HEK293 (cell line): ENCODE results near the gene MCM6.

Experiments used
- CTCF ChIA-PET: fragments of 350-600 bp; formaldehyde crosslinking; extraction: SDS; loops from one replicate; lab custom pipeline; 2021; ENCODE audit warnings: antibody characterized with exemption; lab: Yijun Ruan, JAX
- POLR2A ChIA-PET: fragments of 300-600 bp; formaldehyde crosslinking; extraction: SDS; loops from one replicate; lab custom pipeline; 2020; ENCODE audit warnings: antibody characterized with exemption, inconsistent platforms; lab: Yijun Ruan, JAX
- H3K27ac ChIP-seq: fragments of 200-500 bp; sonication (Bioruptor generic); 2 replicates; pipeline ENCODE4 v1.5.1; 2014; ENCODE audit warnings: low read depth, low read length, control low read depth, inconsistent platforms; ENCODE audit errors: extremely low read depth
- H3K36me3 ChIP-seq, 2 experiments: fragments of 200-500 bp in 1 of 2; sonication (Bioruptor generic) in 1 of 2; 1 replicate in 1 of 2; 2 replicates in 1 of 2; pipeline ENCODE4 v1.5.1; 2014 to 2017; ENCODE audit warnings: inconsistent platforms in 2 of 2, low read length in 2 of 2; ENCODE audit not compliant: control insufficient read depth in 2 of 2, insufficient read depth in 1 of 2
- H3K4me1 ChIP-seq: fragments of 200-500 bp; sonication (Bioruptor generic); 2 replicates; pipeline ENCODE4 v1.5.1; 2014; ENCODE audit warnings: mild to moderate bottlenecking, low read length, inconsistent platforms; ENCODE audit not compliant: control insufficient read depth, insufficient read depth
- H3K4me3 ChIP-seq: 2 replicates; pipeline ENCODE4 v1.5.1; 2011; ENCODE audit warnings: low read depth, mild to moderate bottlenecking, control low read depth, low read length, moderate library complexity
- H3K9me3 ChIP-seq: fragments of 200-500 bp; sonication (Bioruptor generic); 2 replicates; pipeline ENCODE4 v1.5.1; 2014; ENCODE audit warnings: low read depth, low read length, inconsistent platforms; ENCODE audit not compliant: control insufficient read depth, insufficient read depth
- PRDM1 ChIP-seq: fragments of 450-650 bp; formaldehyde crosslinking; IDR thresholded peaks from 2 replicates; pipeline ENCODE4; 2016; ENCODE audit warnings: missing biosample characterization, missing genetic modification characterization
- SCRT1 ChIP-seq: fragments of 450-650 bp; formaldehyde crosslinking; IDR thresholded peaks from 2 replicates; pipeline ENCODE4 v1.5.1; 2016; ENCODE audit warnings: missing biosample characterization, missing genetic modification characterization, borderline replicate concordance
- YY1 ChIP-seq: fragments of 450-650 bp; formaldehyde crosslinking; IDR thresholded peaks from 2 replicates; pipeline ENCODE4 v1.5.1; 2018; ENCODE audit warnings: missing biosample characterization, missing genetic modification characterization
- ZBTB20 ChIP-seq: fragments of 450-650 bp; formaldehyde crosslinking; IDR thresholded peaks from 2 replicates; pipeline ENCODE4 v1.5.1; 2016; ENCODE audit warnings: missing biosample characterization, missing genetic modification characterization
- ZEB2 ChIP-seq: fragments of 450-650 bp; formaldehyde crosslinking; IDR thresholded peaks from 2 replicates; pipeline ENCODE4 v1.5.1; 2016; ENCODE audit warnings: missing biosample characterization, missing genetic modification characterization
- ZNF10 ChIP-seq: fragments of 450-650 bp; formaldehyde crosslinking; IDR thresholded peaks from 2 replicates; pipeline ENCODE4 v1.5.1; 2017; ENCODE audit warnings: missing biosample characterization, missing genetic modification characterization
- ZNF157 ChIP-seq: fragments of 450-650 bp; formaldehyde crosslinking; IDR thresholded peaks from 2 replicates; pipeline ENCODE4 v1.5.1; 2016; ENCODE audit warnings: missing biosample characterization, missing genetic modification characterization
- ZNF175 ChIP-seq: fragments of 450-650 bp; formaldehyde crosslinking; IDR thresholded peaks from 2 replicates; pipeline ENCODE4 v1.5.1; 2016; ENCODE audit warnings: missing biosample characterization, missing genetic modification characterization
- ZNF2 ChIP-seq: fragments of 450-650 bp; formaldehyde crosslinking; IDR thresholded peaks from 2 replicates; pipeline ENCODE4 v1.5.1; 2016; ENCODE audit warnings: missing biosample characterization, missing genetic modification characterization
- ZNF223 ChIP-seq: fragments of 450-650 bp; formaldehyde crosslinking; IDR thresholded peaks from 2 replicates; pipeline ENCODE4 v1.5.1; 2016; ENCODE audit warnings: missing biosample characterization, missing genetic modification characterization
- ZNF24 ChIP-seq: fragments of 450-650 bp; formaldehyde crosslinking; IDR thresholded peaks from 2 replicates; pipeline ENCODE4 v1.5.1; 2016; ENCODE audit warnings: missing biosample characterization, missing genetic modification characterization
- ZNF248 ChIP-seq: fragments of 450-650 bp; formaldehyde crosslinking; IDR thresholded peaks from 2 replicates; pipeline ENCODE4 v1.5.1; 2017; ENCODE audit warnings: missing biosample characterization, missing genetic modification characterization
- ZNF266 ChIP-seq: fragments of 450-650 bp; formaldehyde crosslinking; IDR thresholded peaks from 2 replicates; pipeline ENCODE4 v1.5.1; 2016; ENCODE audit warnings: missing biosample characterization, missing genetic modification characterization, low read depth
- ZNF311 ChIP-seq: fragments of 450-650 bp; formaldehyde crosslinking; IDR thresholded peaks from 2 replicates; pipeline ENCODE4 v1.5.1; 2017; ENCODE audit warnings: missing biosample characterization, missing genetic modification characterization, borderline replicate concordance
- ZNF416 ChIP-seq: fragments of 450-650 bp; formaldehyde crosslinking; IDR thresholded peaks from 2 replicates; pipeline ENCODE4 v1.5.1; 2016; ENCODE audit warnings: missing biosample characterization, missing genetic modification characterization
- ZNF48 ChIP-seq: fragments of 450-650 bp; formaldehyde crosslinking; IDR thresholded peaks from 2 replicates; pipeline ENCODE4 v1.5.1; 2016; ENCODE audit warnings: missing biosample characterization, missing genetic modification characterization
- ZNF596 ChIP-seq: fragments of 450-650 bp; IDR thresholded peaks from 2 replicates; pipeline ENCODE4 v1.5.0; 2018; ENCODE audit warnings: missing biosample characterization, mild to moderate bottlenecking, missing genetic modification characterization, moderate library complexity
- ZNF600 ChIP-seq: fragments of 450-650 bp; formaldehyde crosslinking; IDR thresholded peaks from 2 replicates; pipeline ENCODE4 v1.5.1; 2016; ENCODE audit warnings: missing biosample characterization, missing genetic modification characterization
- ZNF624 ChIP-seq: fragments of 450-650 bp; formaldehyde crosslinking; IDR thresholded peaks from 2 replicates; pipeline ENCODE4 v1.5.1; 2017; ENCODE audit warnings: missing biosample characterization, missing genetic modification characterization
- ZNF629 ChIP-seq: fragments of 450-650 bp; formaldehyde crosslinking; IDR thresholded peaks from 2 replicates; pipeline ENCODE4 v1.5.1; 2017; ENCODE audit warnings: missing biosample characterization, missing genetic modification characterization
- ZNF670 ChIP-seq: fragments of 450-650 bp; formaldehyde crosslinking; IDR thresholded peaks from 2 replicates; pipeline ENCODE4 v1.5.1; 2016; ENCODE audit warnings: missing biosample characterization, missing genetic modification characterization, low read depth
- ZNF677 ChIP-seq: fragments of 450-650 bp; IDR thresholded peaks from 2 replicates; pipeline ENCODE4 v1.5.0; 2018; ENCODE audit warnings: missing biosample characterization, mild to moderate bottlenecking, missing genetic modification characterization, moderate library complexity
- ZNF701 ChIP-seq: fragments of 450-650 bp; formaldehyde crosslinking; IDR thresholded peaks from 2 replicates; pipeline ENCODE4 v1.5.1; 2016; ENCODE audit warnings: missing biosample characterization, missing genetic modification characterization
- ZNF792 ChIP-seq: fragments of 450-650 bp; formaldehyde crosslinking; IDR thresholded peaks from 2 replicates; pipeline ENCODE4 v1.5.1; 2016; ENCODE audit warnings: missing biosample characterization, missing genetic modification characterization
- ZSCAN16 ChIP-seq: fragments of 450-650 bp; formaldehyde crosslinking; IDR thresholded peaks from 2 replicates; pipeline ENCODE4 v1.5.1; 2016; ENCODE audit warnings: missing biosample characterization, missing genetic modification characterization
- TF ChIP-seq, protein P1 (sequence below): fragments of 450-650 bp; formaldehyde crosslinking; IDR thresholded peaks from 2 replicates; pipeline ENCODE4 v1.5.1; 2016; ENCODE audit warnings: missing biosample characterization, missing genetic modification characterization
- TF ChIP-seq, protein P2 (sequence below): fragments of 450-650 bp; formaldehyde crosslinking; IDR thresholded peaks from 2 replicates; pipeline ENCODE4 v1.5.1; 2016; ENCODE audit warnings: missing biosample characterization, missing genetic modification characterization, borderline replicate concordance
- TF ChIP-seq, protein P3 (sequence below): fragments of 450-650 bp; formaldehyde crosslinking; IDR thresholded peaks from 2 replicates; pipeline ENCODE4 v1.5.1; 2016; ENCODE audit warnings: missing biosample characterization, missing genetic modification characterization
- TF ChIP-seq, protein P4 (sequence below): fragments of 450-650 bp; formaldehyde crosslinking; IDR thresholded peaks from 2 replicates; pipeline ENCODE4 v1.5.1; 2016; ENCODE audit warnings: missing biosample characterization, missing genetic modification characterization

The MCM6 gene

DNA sequence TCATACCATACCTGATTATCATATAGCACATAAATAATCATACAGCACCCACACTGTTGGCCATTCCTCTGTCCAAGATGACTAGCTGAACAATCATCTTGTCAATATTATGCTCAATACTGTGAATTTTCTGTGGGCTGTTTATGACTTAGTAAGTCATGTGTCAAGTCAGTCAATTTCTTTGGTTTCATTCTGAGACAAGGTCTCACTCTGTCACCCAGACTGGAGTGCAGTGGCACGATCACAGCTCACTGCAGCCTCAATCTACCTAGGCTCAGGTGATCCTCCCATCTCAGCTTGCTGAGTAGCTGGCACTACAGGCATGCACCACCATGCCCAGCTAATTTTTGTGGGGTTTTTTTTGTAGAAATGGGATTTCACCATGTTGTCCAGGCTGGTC is 5.7 kb downstream of the MCM6 start:
- H3K9me3 ChIP-seq: no peaks in the 10 kb centered on the region
- peaks cover 4% of the 10 kb centered on the region; the same call in 1 of the 2 replicates for H3K4me1 ChIP-seq
- CTCF ChIA-PET: interaction anchor here (0.9 kb wide), 1 partner anchor 73 kb away, joined by 5 read pairs; no protein-coding TSS in a partner anchor
- no peak overlapping the region for H3K27ac ChIP-seq
- no peak overlapping the region for H3K4me3 ChIP-seq
- TF ChIP-seq ZNF677 (tag by site-specific recombination) (no peak), ZNF10 (tag by site-specific recombination) (no peak), ZNF670 (no peak), ZNF416 (no peak), ZEB2 (no peak), ZBTB20 (no peak), ZNF792 (tag by site-specific recombination) (no peak), ZNF248 (tag by site-specific recombination) (no peak), ZNF223 (tag by site-specific recombination) (no peak), ZSCAN16 (tag by site-specific recombination) (no peak), ZNF629 (tag by site-specific recombination) (no peak), YY1 (no peak), ZNF624 (no peak), ZNF596 (tag by site-specific recombination) (no peak), ZNF175 (tag by site-specific recombination) (no peak), ZNF24 (tag by site-specific recombination) (no peak)
- TF ChIP-seq, protein P1, sequence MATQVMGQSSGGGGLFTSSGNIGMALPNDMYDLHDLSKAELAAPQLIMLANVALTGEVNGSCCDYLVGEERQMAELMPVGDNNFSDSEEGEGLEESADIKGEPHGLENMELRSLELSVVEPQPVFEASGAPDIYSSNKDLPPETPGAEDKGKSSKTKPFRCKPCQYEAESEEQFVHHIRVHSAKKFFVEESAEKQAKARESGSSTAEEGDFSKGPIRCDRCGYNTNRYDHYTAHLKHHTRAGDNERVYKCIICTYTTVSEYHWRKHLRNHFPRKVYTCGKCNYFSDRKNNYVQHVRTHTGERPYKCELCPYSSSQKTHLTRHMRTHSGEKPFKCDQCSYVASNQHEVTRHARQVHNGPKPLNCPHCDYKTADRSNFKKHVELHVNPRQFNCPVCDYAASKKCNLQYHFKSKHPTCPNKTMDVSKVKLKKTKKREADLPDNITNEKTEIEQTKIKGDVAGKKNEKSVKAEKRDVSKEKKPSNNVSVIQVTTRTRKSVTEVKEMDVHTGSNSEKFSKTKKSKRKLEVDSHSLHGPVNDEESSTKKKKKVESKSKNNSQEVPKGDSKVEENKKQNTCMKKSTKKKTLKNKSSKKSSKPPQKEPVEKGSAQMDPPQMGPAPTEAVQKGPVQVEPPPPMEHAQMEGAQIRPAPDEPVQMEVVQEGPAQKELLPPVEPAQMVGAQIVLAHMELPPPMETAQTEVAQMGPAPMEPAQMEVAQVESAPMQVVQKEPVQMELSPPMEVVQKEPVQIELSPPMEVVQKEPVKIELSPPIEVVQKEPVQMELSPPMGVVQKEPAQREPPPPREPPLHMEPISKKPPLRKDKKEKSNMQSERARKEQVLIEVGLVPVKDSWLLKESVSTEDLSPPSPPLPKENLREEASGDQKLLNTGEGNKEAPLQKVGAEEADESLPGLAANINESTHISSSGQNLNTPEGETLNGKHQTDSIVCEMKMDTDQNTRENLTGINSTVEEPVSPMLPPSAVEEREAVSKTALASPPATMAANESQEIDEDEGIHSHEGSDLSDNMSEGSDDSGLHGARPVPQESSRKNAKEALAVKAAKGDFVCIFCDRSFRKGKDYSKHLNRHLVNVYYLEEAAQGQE (tag by site-specific recombination): no peak
- peaks cover 57 to 92% of the 10 kb centered on the region in 2 experiments for H3K36me3 ChIP-seq
- POLR2A ChIA-PET: no interaction called here

DNA sequence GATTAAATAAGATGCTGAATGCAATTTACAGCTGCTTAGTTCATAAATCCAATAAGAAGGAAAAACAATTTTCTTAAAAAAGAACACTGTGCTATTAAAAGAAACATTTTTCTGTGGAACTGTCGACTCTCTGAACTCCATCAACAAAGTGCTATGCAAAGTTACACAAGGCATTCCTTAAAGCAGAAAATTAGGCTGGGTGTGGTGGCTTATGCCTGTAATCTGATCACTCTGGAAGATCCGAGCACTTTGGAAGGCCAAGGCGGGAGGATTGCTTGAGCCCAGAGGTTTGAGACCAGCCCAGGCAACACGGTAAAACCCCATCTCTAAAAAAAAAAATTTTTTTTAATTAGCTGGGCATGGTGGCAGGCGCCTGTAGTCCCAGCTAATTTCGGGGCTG is 13.0 kb downstream of the MCM6 start:
- Histone ChIP-seq H3K36me3 (peaks cover 80 to 93% of the 10 kb centered on the region in 2 experiments), H3K4me1 (no peaks in the 10 kb centered on the region), H3K27ac (no peak overlapping the region), H3K9me3 (no peaks in the 10 kb centered on the region), H3K4me3 (no peak overlapping the region)
- ChIA-PET POLR2A (interaction anchor here (2.7 kb wide), 1 partner anchor 13 kb away, joined by 7 read pairs; the partner anchor contains the start of gene MCM6), CTCF (interaction anchor here (0.6 to 0.7 kb wide), 2 partner anchors 16 to 324 kb away, joined by 3 read pairs; no protein-coding TSS in a partner anchor)
- TF ChIP-seq ZNF48 (tag by site-specific recombination) (no peak), ZNF311 (tag by site-specific recombination) (no peak), ZNF2 (tag by site-specific recombination) (no peak), PRDM1 (tag by site-specific recombination) (no peak), SCRT1 (tag by site-specific recombination) (no peak), ZNF266 (tag by site-specific recombination) (no peak), ZNF600 (tag by site-specific recombination) (no peak), ZNF157 (tag by site-specific recombination) (no peak), ZNF701 (tag by site-specific recombination) (no peak)
- TF ChIP-seq, protein P2, sequence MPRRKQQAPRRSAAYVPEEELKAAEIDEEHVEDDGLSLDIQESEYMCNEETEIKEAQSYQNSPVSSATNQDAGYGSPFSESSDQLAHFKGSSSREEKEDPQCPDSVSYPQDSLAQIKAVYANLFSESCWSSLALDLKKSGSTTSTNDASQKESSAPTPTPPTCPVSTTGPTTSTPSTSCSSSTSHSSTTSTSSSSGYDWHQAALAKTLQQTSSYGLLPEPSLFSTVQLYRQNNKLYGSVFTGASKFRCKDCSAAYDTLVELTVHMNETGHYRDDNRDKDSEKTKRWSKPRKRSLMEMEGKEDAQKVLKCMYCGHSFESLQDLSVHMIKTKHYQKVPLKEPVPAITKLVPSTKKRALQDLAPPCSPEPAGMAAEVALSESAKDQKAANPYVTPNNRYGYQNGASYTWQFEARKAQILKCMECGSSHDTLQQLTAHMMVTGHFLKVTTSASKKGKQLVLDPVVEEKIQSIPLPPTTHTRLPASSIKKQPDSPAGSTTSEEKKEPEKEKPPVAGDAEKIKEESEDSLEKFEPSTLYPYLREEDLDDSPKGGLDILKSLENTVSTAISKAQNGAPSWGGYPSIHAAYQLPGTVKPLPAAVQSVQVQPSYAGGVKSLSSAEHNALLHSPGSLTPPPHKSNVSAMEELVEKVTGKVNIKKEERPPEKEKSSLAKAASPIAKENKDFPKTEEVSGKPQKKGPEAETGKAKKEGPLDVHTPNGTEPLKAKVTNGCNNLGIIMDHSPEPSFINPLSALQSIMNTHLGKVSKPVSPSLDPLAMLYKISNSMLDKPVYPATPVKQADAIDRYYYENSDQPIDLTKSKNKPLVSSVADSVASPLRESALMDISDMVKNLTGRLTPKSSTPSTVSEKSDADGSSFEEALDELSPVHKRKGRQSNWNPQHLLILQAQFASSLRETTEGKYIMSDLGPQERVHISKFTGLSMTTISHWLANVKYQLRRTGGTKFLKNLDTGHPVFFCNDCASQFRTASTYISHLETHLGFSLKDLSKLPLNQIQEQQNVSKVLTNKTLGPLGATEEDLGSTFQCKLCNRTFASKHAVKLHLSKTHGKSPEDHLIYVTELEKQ (tag by site-specific recombination): no peak
- TF ChIP-seq, protein P3, sequence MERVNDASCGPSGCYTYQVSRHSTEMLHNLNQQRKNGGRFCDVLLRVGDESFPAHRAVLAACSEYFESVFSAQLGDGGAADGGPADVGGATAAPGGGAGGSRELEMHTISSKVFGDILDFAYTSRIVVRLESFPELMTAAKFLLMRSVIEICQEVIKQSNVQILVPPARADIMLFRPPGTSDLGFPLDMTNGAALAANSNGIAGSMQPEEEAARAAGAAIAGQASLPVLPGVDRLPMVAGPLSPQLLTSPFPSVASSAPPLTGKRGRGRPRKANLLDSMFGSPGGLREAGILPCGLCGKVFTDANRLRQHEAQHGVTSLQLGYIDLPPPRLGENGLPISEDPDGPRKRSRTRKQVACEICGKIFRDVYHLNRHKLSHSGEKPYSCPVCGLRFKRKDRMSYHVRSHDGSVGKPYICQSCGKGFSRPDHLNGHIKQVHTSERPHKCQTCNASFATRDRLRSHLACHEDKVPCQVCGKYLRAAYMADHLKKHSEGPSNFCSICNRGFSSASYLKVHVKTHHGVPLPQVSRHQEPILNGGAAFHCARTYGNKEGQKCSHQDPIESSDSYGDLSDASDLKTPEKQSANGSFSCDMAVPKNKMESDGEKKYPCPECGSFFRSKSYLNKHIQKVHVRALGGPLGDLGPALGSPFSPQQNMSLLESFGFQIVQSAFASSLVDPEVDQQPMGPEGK (tag by site-specific recombination): no peak
- TF ChIP-seq, protein P4, sequence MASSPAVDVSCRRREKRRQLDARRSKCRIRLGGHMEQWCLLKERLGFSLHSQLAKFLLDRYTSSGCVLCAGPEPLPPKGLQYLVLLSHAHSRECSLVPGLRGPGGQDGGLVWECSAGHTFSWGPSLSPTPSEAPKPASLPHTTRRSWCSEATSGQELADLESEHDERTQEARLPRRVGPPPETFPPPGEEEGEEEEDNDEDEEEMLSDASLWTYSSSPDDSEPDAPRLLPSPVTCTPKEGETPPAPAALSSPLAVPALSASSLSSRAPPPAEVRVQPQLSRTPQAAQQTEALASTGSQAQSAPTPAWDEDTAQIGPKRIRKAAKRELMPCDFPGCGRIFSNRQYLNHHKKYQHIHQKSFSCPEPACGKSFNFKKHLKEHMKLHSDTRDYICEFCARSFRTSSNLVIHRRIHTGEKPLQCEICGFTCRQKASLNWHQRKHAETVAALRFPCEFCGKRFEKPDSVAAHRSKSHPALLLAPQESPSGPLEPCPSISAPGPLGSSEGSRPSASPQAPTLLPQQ: no peak
